HCT116 (cell line): Measurements from ENCODE around the gene HS6ST3. TPM values are rescaled to one million over a fixed set of nuclear protein-coding genes. Genes with fewer than 3 reads are reported as not detected.

Experiments used
- ATAC-seq: fragments of 200-7000 bp; cut with Tn5 transposase; 2 replicates; pipeline ENCODE4 v1.9.1; 2020; ENCODE audit warnings: mild to moderate bottlenecking, moderate library complexity
- BruUV-seq: library from RNA; stranded (reverse); fragments of 400-500 nt; replicated peaks from 2 replicates; lab custom pipeline; 2021; lab: Mats Ljungman, UMichigan
- CTCF ChIA-PET: fragments of 300-600 bp; sonication (Branson Sonifier 250); formaldehyde crosslinking; loops from one replicate; lab custom pipeline; 2021; ENCODE audit warnings: antibody characterized with exemption; lab: Charles Lee
- POLR2A ChIA-PET: fragments of 300-600, 350-600 bp; sonication (Branson Sonifier 250); formaldehyde crosslinking; loops from one replicate; lab custom pipeline; 2021; ENCODE audit warnings: antibody characterized with exemption; lab: Charles Lee
- RAD21 ChIA-PET, 2 experiments: fragments of 300-600 bp; sonication (Branson Sonifier 250); formaldehyde crosslinking; loops; one replicate each; lab custom pipeline; 2023; ENCODE audit warnings: low total read pairs in 2 of 2; ENCODE audit not compliant: uncharacterized antibody in 2 of 2, unreplicated experiment in 2 of 2, low non-redundant PET in 1 of 2; lab: Charles Lee
- DNase-seq: peaks from one replicate; pipeline ENCODE4 v3.0.0-alpha.2; 2010; ENCODE audit warnings: low read depth, low spot score
- H2AFZ ChIP-seq: fragments of 200-600 bp; shearing (Covaris generic), sonication (generic); 2 replicates; pipeline ENCODE4 v1.6.1; 2017; ENCODE audit warnings: low read depth, mixed run types, mixed read lengths, antibody characterized with exemption, low read length; ENCODE audit not compliant: poor library complexity, severe bottlenecking
- H3K27ac ChIP-seq: 2 replicates; pipeline ENCODE4 v1.5.1; 2012; ENCODE audit warnings: low read depth, low read length
- H3K27me3 ChIP-seq: fragments of 200-600 bp; sonication (generic); 2 replicates; pipeline ENCODE4 v1.6.1; 2016; ENCODE audit warnings: mixed run types, low read length, mixed read lengths; ENCODE audit not compliant: insufficient read depth
- H3K36me3 ChIP-seq, 2 experiments: fragments of 200-500 bp in 1 of 2; fragments of 200-600 bp in 1 of 2; sonication (Bioruptor generic) in 1 of 2; sonication (generic) in 1 of 2; 2 replicates each; pipeline versions ENCODE4 v1.5.1 to v1.6.1; 2014 to 2016; ENCODE audit warnings: low read length in 2 of 2, inconsistent platforms in 1 of 2, mixed read lengths in 1 of 2, mixed run types in 1 of 2; ENCODE audit not compliant: insufficient read depth in 2 of 2, control insufficient read depth in 1 of 2
- H3K4me1 ChIP-seq, 2 experiments: fragments of 200-600 bp in 1 of 2; sonication (generic) in 1 of 2; 2 replicates each; pipeline versions ENCODE4 v1.5.1 to v1.6.1; 2012 to 2017; ENCODE audit warnings: low read length in 2 of 2, inconsistent platforms in 1 of 2, mild to moderate bottlenecking in 1 of 2, mixed read lengths in 1 of 2, mixed run types in 1 of 2, moderate library complexity in 1 of 2; ENCODE audit not compliant: insufficient read depth in 2 of 2, control insufficient read depth in 1 of 2
- H3K4me2 ChIP-seq: fragments of 200-600 bp; sonication (generic); 2 replicates; pipeline ENCODE4 v1.6.1; 2017; ENCODE audit warnings: mixed run types, low read length, mixed read lengths
- H3K4me3 ChIP-seq, 2 experiments: fragments of 200-600 bp in 1 of 2; sonication (generic) in 1 of 2; replicated peaks in 1 of 2; 2 replicates each; pipeline ENCODE4 v1.5.1; 2011 to 2016; ENCODE audit warnings: low read length in 2 of 2, control low read depth in 1 of 2, low read depth in 1 of 2, mild to moderate bottlenecking in 1 of 2, mixed read lengths in 1 of 2, mixed run types in 1 of 2
- H3K79me2 ChIP-seq: fragments of 200-600 bp; sonication (generic); 2 replicates; pipeline ENCODE4 v1.6.1; 2017; ENCODE audit warnings: mild to moderate bottlenecking, mixed run types, low read length, moderate library complexity, mixed read lengths; ENCODE audit not compliant: insufficient read depth
- H3K9ac ChIP-seq: fragments of 200-600 bp; sonication (generic); 2 replicates; pipeline ENCODE4 v1.6.1; 2016; ENCODE audit warnings: low read length, mixed read lengths
- H3K9me2 ChIP-seq: fragments of 200-600 bp; sonication (generic), shearing (Covaris generic); 2 replicates; pipeline ENCODE4 v1.6.1; 2017; ENCODE audit warnings: mixed run types, mild to moderate bottlenecking, moderate library complexity; ENCODE audit not compliant: insufficient read depth
- H3K9me3 ChIP-seq, 2 experiments: fragments of 200-500 bp in 1 of 2; fragments of 200-600 bp in 1 of 2; sonication (Bioruptor generic) in 1 of 2; sonication (generic) in 1 of 2; 2 replicates each; pipeline ENCODE4 v1.6.1; 2014 to 2017; ENCODE audit warnings: low read length in 2 of 2, mixed read lengths in 2 of 2, inconsistent platforms in 1 of 2, low read depth in 1 of 2, mild to moderate bottlenecking in 1 of 2, mixed run types in 1 of 2, moderate library complexity in 1 of 2; ENCODE audit not compliant: control insufficient read depth in 1 of 2, insufficient read depth in 1 of 2
- H4K20me1 ChIP-seq: fragments of 200-600 bp; sonication (generic), shearing (Covaris generic); 2 replicates; pipeline ENCODE4 v1.6.1; 2017; ENCODE audit warnings: mixed run types, mild to moderate bottlenecking, moderate library complexity; ENCODE audit not compliant: insufficient read depth
- CBX3 ChIP-seq: IDR thresholded peaks from 2 replicates; pipeline ENCODE4 v1.6.1; 2012; ENCODE audit warnings: low read depth
- CEBPB ChIP-seq: IDR thresholded peaks from 2 replicates; pipeline ENCODE4 v1.6.1; 2012; ENCODE audit warnings: low read depth
- CTCF ChIP-seq, 3 experiments: fragments of 200-600 bp in 1 of 3; sonication (generic) in 1 of 3; IDR thresholded peaks in 2 of 3; conservative IDR thresholded peaks in 1 of 3; 2 replicates each; pipeline ENCODE4 v1.5.1; 2012 to 2017; ENCODE audit warnings: low read depth in 2 of 3, low read length in 2 of 3, antibody characterized with exemption in 1 of 3, borderline replicate concordance in 1 of 3, control low read depth in 1 of 3, mild to moderate bottlenecking in 1 of 3, mixed read lengths in 1 of 3, mixed run types in 1 of 3, moderate library complexity in 1 of 3; ENCODE audit not compliant: insufficient read depth in 1 of 3
- EGR1 ChIP-seq: IDR thresholded peaks from 2 replicates; pipeline ENCODE4 v1.6.1; 2012; ENCODE audit warnings: low read depth
- ELF1 ChIP-seq: IDR thresholded peaks from 2 replicates; pipeline ENCODE4 v1.6.1; 2012; ENCODE audit warnings: low read depth, borderline replicate concordance
- EZH2phosphoT487 ChIP-seq: fragments of 200-600 bp; IDR thresholded peaks from 2 replicates; pipeline ENCODE4 v1.6.1; 2018; ENCODE audit warnings: antibody characterized with exemption, borderline replicate concordance
- FOSL1 ChIP-seq: IDR thresholded peaks from 2 replicates; pipeline ENCODE4 v1.6.1; 2012; ENCODE audit warnings: low read depth
- JUND ChIP-seq: IDR thresholded peaks from 2 replicates; pipeline ENCODE4 v1.6.1; 2012
- MAX ChIP-seq: IDR thresholded peaks from 2 replicates; pipeline ENCODE4 v1.6.1; 2012
- RAD21 ChIP-seq: IDR thresholded peaks from 2 replicates; pipeline ENCODE4 v1.6.1; 2012; ENCODE audit warnings: low read depth, mild to moderate bottlenecking
- REST ChIP-seq: IDR thresholded peaks from 2 replicates; pipeline ENCODE4 v1.6.1; 2012; ENCODE audit warnings: low read depth
- SP1 ChIP-seq: IDR thresholded peaks from 2 replicates; pipeline ENCODE4 v1.6.1; 2012; ENCODE audit warnings: low read depth
- YY1 ChIP-seq: IDR thresholded peaks from 2 replicates; pipeline ENCODE4 v1.6.1; 2011; ENCODE audit warnings: low read length, low read depth, moderate library complexity, mild to moderate bottlenecking; ENCODE audit not compliant: insufficient replicate concordance; ENCODE audit errors: extremely low read depth
- ZNF274 ChIP-seq: fragments of 200-500 bp; sonication (Bioruptor generic); IDR thresholded peaks from 2 replicates; pipeline ENCODE4 v1.6.1; 2014; ENCODE audit warnings: mild to moderate bottlenecking, low read depth, low read length, inconsistent platforms
- intact Hi-C: fragments of 100-400 bp; cut with micrococcal nuclease; formaldehyde crosslinking; loops from 2 replicates; pipeline ENCODE4 v1.10.0; 2022
- total RNA-seq: library from RNA; stranded (reverse); gene quantifications from one replicate; pipeline ENCODE4 v1.2.1, GENCODE V29; 2021; ENCODE audit not compliant: unreplicated experiment
- TF ChIP-seq, protein P1 (sequence below): IDR thresholded peaks from 2 replicates; pipeline ENCODE4 v1.6.1; 2012

Gene HS6ST3
- total RNA-seq, 1 experiment from 2014 or later: 0.10 TPM

DNA sequence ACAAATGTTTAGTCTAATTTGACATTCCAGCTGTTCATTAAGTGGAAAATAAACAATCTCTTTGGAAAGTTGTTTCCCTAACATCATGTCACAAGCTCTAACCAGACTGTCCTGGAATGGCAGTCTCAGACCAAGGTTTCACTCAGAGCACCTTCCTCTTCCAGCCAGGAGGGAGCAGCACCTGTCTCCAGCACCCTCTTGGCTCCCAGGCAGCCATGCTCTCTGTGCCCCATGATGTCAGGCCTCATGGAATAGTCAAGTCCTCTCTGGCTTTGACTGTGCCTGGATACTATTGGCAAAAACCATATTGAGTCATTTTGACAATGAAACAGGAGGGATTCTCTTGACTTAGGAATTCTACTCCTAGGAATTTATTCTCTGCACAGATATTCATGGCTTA is 733.0 kb downstream of the HS6ST3 start:
- ChIA-PET CTCF (interaction anchor here (0.7 to 3.7 kb wide), 4 partner anchors 136 to 803 kb away, joined by 3 to 20 read pairs (median 5); no protein-coding TSS in a partner anchor), POLR2A (no interaction called here), RAD21 (interaction anchor here in 1 of 2 experiments (0.7 kb wide), 1 partner anchor 134 kb away, joined by 3 read pairs; no protein-coding TSS in a partner anchor)
- no peak overlapping the region for H3K4me3 ChIP-seq
- H3K79me2 ChIP-seq: no peaks in the 10 kb centered on the region
- peak overlapping the region; percentile 55 for H2AFZ ChIP-seq
- H3K36me3 ChIP-seq: no peaks in the 10 kb centered on the region
- TF ChIP-seq CTCF (IDR thresholded peaks at IDR 0.05 in 2 of 3, conservative IDR thresholded peaks at IDR 0.05 in 1 of 3; ENCODE audit: borderline replicate concordance in 1 of 3, insufficient read depth in 1 of 3, low read depth in 2 of 3, low read length in 2 of 3): peak; percentile 42 to 66 (median 64); a peak in 5 of 6 replicates
- no peak for TF ChIP-seq EGR1
- peak; percentile 63 for TF ChIP-seq YY1
- TF ChIP-seq RAD21: peak; percentile 54
- peak; percentile 53; the same call in 1 of the 2 replicates for TF ChIP-seq CBX3
- no peaks in the 10 kb centered on the region for H3K4me1 ChIP-seq
- H3K27ac ChIP-seq: no peak overlapping the region
- no peaks in the 10 kb centered on the region for H4K20me1 ChIP-seq
- no peaks in the 10 kb centered on the region for H3K9me2 ChIP-seq
- H3K9me3 ChIP-seq: no peaks in the 10 kb centered on the region
- ATAC-seq: peak; percentile 100
- H3K4me2 ChIP-seq: no peak overlapping the region
- intact Hi-C loops: loop anchor here (2.0 kb wide), 1 partner anchor 136 kb away; no protein-coding TSS in a partner anchor
- H3K27me3 ChIP-seq: peaks cover 6% of the 10 kb centered on the region; the same call in 1 of the 2 replicates
- peak; percentile 54 for DNase-seq
- no peak overlapping the region for H3K9ac ChIP-seq
- no TSS peak for BruUV-seq

GRCh38 chr13:96824140-96824539 is 734.2 kb downstream of the HS6ST3 start:
- intact Hi-C loops: no loop called here
- Histone ChIP-seq H2AFZ (no peak overlapping the region), H3K9ac (no peak overlapping the region), H3K27me3 (peaks cover 6% of the 10 kb centered on the region; the same call in 1 of the 2 replicates), H3K27ac (no peak overlapping the region), H3K9me2 (no peaks in the 10 kb centered on the region), H3K4me1 (no peaks in the 10 kb centered on the region), H3K79me2 (no peaks in the 10 kb centered on the region), H3K4me2 (no peak overlapping the region), H3K9me3 (no peaks in the 10 kb centered on the region), H4K20me1 (no peaks in the 10 kb centered on the region), H3K4me3 (no peak overlapping the region), H3K36me3 (no peaks in the 10 kb centered on the region)
- no peak for ATAC-seq
- no TSS peak for BruUV-seq
- ChIA-PET RAD21 (no interaction called here), POLR2A (no interaction called here), CTCF (interaction anchor here (1.4 kb wide), 2 partner anchors 133 to 143 kb away, joined by 3 to 5 read pairs; no protein-coding TSS in a partner anchor)
- DNase-seq: no peak
- TF ChIP-seq CEBPB: no peak
- TF ChIP-seq SP1: no peak
- no peak for TF ChIP-seq EZH2phosphoT487
- no peak for TF ChIP-seq MAX
- TF ChIP-seq, protein P1, sequence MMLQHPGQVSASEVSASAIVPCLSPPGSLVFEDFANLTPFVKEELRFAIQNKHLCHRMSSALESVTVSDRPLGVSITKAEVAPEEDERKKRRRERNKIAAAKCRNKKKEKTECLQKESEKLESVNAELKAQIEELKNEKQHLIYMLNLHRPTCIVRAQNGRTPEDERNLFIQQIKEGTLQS: no peak
- no peak for TF ChIP-seq ELF1
- no peak for TF ChIP-seq REST
- no peak for TF ChIP-seq FOSL1
- TF ChIP-seq EGR1: no peak
- TF ChIP-seq ZNF274: no peak
- TF ChIP-seq RAD21: no peak
- TF ChIP-seq CBX3: no peak
- TF ChIP-seq JUND: no peak
